GM21786 (cell line): Measurements from ENCODE around the gene GBP3.
"Not testable (repeated sequence)": the region's sequence is repeated elsewhere in the genome, so short reads cannot be mapped to it uniquely, and the experiment has no call there.

ENCODE experiments used
- ATAC-seq: cut with Tn5 transposase; IDR thresholded peaks from one replicate; pipeline ENCODE4 v1.9.1; 2021; ENCODE audit not compliant: unreplicated experiment

GBP3 gene

GRCh38 chr1:89041721-89042120, 19.1 kb upstream of the GBP3 start:
- no peak for ATAC-seq

- peak; percentile 95 for ATAC-seq
Measured at GRCh38 chr1:89041119-89041641, 18.5 kb upstream of the GBP3 start.

GRCh38 chr1:89040315-89040626, 17.6 kb upstream of the GBP3 start:
- ATAC-seq = no peak

- ATAC-seq = peak; percentile 23
Measured at GRCh38 chr1:89037186-89037585, 14.5 kb upstream of the GBP3 start.

DNA sequence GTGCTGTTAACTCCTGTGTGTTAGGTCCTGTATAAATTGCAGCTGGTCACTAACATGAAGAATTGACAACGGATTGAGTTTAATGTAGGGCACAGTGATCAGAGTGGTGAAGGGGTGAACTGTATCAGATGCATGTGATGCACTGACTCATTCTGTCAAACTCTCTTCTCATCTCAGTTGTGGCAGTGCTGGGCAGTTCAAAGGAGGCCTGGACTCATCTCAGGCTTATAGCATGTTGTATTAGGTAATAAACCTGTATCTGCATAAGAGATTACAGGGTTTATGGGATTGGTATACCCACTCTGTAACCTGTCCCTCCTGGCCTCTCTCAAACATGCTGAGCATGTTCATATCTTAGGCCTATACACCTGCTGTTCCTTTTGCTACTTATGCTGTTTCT, 12.4 kb upstream of the GBP3 start:
- no peak for ATAC-seq

DNA sequence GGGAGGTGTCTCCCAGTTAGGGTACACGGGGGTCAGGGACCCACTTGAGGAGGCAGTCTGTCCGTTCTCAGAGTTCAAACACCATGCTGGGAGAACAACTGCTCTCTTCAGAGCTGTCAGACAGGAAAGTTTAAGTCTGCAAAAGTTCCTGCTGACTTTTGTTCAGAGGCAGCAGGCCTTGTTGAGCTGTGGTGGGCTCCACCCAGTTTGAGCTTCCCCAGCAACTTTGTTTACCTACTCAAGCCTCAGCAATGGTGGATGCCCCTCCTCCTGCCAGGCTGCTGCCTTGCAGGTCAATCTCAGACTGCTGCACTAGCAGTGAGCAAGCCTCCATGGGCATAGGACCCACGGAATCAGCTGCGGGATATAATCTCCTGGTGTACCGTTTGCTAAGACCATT, 11.3 kb upstream of the GBP3 start:
- not testable (repeated sequence) for ATAC-seq

GRCh38 chr1:89029051-89029450, 6.4 kb upstream of the GBP3 start:
- ATAC-seq = not testable (repeated sequence)

DNA sequence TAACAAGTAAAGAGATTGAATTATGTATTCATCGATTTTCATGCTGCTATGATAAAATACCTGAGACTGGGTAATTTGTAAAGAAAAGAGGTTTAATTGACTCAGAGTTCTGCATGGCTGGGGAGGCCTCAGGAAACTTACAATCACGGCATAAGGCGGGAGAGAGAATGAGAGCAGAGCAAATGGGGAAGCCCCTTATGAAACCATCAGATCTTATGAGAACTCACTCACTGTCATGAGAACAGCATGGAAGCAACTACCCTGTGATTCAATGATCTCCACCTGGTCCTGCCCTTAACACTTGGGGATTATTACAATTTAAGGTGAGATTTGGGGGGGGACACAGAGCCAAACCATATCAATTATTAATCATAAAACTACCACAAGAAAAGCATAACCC, 3.3 kb upstream of the GBP3 start:
- no peak for ATAC-seq

- peak; percentile 16 for ATAC-seq
Measured at GRCh38 chr1:89023026-89023425, 360 bp upstream of the GBP3 start.

DNA sequence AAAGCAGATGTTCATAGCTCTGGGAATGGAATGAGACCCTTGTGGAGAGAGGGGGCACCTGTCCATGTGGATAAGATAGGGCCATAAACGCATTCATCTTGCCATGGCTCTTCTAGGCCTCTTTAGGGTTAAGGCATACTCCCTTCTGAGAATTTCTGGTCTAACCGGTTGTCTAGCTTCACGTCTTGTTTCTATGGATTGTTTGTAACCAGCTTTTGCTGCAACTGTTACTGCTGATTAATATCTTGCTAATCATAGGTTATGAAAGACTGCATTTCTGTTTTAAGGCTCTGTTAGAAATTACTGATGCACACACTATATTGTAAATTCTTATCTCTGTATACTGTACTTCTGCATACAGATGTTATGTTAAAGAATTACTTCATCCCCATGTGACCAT, 4.3 kb downstream of the GBP3 start:
- not testable (repeated sequence) for ATAC-seq

DNA sequence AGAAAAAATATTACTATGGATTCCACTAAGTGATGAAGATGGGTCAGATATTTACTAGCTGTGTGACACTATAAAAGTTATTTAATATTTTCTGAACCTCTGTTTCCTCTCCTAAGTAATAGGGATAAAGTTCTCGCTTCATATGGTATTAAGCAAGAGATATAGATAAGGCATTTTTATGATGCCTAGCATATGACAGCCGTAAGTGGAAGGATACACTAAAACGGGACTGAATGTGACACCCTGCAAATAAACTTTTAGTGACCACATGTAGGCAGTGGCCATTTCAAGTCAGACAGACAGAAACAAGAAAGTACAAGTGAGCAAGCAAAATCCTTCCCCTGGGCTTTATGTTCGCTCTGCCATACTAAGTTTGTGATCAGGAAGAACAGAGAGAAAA, 14.2 kb downstream of the GBP3 start:
- ATAC-seq = no peak

DNA sequence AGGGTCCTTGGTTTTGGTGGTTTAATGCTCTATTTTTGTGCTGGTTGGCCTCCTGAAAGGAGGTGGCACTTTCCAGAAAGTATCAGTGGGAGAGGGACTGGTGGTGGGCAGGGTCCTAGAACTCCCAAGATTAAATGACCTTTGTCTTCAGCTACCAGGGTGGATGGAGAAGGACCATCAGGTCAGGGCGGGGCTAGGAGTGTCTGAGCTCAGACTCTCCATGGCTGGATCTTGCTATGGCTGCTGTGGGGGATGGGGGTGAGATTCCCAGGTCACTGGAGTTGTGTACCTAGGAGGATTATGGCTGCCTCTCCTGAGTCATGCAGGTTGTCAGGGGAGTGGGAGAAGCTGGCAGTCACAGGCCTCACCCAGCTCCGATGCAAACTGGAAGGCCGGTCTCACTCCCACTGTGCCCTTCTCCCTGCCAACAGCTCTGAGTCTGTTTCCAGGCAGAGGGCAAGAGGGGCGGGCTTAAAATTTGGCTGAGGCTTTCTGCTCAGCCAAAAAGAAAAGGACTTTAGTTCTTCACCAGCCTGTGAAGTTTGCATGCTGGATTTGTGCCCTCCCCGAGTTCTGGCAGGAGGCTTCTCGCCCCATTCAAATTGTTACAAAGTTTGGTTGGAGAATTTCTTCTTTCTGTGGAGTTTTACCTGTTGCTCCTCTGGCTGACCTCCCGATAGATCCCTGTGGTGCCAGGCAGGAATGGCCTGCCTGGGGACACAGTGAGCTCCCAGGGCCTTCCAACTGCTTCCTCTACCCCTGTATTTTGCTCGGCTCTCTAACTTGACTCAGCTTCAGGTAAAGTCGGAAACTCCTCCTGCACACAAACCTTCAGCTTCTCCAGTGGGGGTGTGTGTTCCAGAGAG, 17.1 kb downstream of the GBP3 start:
- no peak for ATAC-seq

GRCh38 chr1:89002176-89002575, 20.5 kb downstream of the GBP3 start:
- ATAC-seq = not testable (repeated sequence)

DNA sequence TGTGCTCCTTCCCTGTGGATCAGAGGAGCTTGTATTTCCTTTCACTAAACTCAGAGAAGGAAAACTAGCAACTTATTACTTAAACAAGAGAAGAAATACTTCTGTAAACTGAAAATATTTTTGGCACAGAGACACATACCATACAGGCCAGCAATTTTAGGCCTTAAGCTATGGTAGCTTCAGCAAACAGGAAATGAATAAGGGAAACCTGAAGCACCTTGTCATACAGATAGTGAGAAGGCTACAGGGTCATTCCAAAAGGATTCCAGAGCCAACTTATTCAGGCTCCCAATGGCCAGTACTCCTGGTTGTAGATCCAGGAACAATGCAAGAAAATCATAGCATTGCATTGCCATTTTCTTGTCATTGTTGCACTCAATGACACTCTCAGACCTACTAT, 21.2 kb downstream of the GBP3 start:
- ATAC-seq = no peak

- peak; percentile 84 for ATAC-seq
Measured at GRCh38 chr1:88998716-88999115, 23.9 kb downstream of the GBP3 start.

- no peak for ATAC-seq
Measured at GRCh38 chr1:88990426-88990825, 32.2 kb downstream of the GBP3 start.

GRCh38 chr1:88985692-88986091, 37.0 kb downstream of the GBP3 start:
- ATAC-seq = no peak

GRCh38 chr1:88985032-88985431, 37.6 kb downstream of the GBP3 start:
- ATAC-seq = no peak

GRCh38 chr1:88984569-88984968, 38.1 kb downstream of the GBP3 start:
- no peak for ATAC-seq

DNA sequence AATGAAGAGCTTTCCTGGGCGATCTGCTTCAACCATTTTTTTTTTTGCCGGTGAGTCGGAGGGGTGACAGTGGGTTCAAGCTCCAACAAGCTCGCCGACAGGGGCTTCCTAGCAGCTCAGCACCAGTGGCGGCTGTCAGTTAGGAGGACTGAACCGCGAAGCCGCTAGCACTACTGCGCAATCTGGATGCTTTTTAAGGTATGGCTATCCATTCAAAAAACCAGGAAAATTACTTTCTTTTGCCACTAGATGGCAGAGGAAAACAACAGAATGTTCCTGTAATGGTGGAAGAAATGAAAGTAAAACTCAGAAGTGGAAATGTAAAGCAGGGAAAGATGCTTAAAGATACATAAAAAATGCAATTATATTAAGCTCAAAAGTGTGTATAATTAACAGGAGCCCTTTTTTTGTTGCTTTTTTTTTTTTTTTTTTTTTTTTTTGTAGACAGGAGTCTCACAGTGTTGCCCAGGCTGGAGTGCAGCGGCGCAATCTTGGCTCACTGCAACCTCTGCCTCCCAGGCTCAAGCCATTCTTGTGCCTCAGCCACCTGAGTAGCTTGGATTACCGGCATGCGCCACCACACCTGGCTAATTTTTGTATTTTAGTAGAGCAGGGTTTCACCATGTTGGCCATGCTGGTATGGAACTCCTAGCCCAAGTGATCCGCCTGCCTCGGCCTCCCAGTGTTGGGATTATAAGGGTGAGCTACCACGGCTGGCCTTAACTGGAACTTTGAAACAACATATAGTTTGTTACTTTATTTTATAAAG, 38.7 kb downstream of the GBP3 start:
- no peak for ATAC-seq

DNA sequence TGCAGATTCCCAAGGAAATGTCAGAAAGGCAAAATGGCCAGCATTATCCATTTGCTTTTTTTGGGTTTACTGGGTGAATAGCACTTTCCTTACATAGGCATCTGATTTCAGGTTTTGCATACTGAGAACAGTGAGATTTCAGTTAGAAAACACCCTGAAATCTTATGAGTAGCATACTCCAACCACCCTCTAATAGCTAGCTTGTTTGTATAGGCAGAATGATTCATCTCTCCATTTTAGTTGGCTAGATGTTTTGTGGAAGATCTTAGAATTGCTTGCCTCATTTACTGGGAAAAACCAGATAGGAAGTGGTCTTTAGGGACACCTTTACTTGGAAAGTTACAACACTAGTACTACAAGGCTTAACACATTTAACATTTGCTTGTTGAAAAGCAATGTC, 40.6 kb downstream of the GBP3 start:
- ATAC-seq = no peak

DNA sequence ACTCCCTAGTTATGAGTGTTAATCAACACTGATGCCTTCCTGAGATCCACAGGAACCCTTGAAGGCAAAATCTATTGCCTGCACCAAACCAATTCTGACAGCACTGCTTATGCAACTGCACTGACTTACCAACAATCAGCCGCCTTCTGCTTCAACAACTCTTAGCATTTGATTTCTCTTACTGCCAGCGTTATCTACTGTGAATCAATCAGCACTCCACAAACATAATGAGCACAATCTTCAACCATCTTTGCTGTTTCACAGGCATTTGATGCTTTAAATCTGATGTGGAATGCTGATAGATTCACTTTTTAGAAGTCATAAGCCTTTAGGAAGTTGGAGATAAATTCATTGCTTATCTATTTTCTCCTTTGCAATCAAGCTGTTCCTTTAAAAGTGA, 41.2 kb downstream of the GBP3 start:
- not testable (repeated sequence) for ATAC-seq
